ENCODE measurements around the gene SLC8A1.

SLC8A1 gene

GRCh38 chr2:40128796-40129195 lies 323.1 kb downstream of the SLC8A1 start:
- no peak for DNase-seq

- no peak for DNase-seq
Observed at GRCh38 chr2:40127890-40128557, 323.9 kb downstream of the SLC8A1 start.

GRCh38 chr2:40127146-40127545 lies 324.7 kb downstream of the SLC8A1 start:
- DNase-seq, result no peak

- DNase-seq, result no peak
Observed at GRCh38 chr2:40126006-40126405, 325.9 kb downstream of the SLC8A1 start.

DNA sequence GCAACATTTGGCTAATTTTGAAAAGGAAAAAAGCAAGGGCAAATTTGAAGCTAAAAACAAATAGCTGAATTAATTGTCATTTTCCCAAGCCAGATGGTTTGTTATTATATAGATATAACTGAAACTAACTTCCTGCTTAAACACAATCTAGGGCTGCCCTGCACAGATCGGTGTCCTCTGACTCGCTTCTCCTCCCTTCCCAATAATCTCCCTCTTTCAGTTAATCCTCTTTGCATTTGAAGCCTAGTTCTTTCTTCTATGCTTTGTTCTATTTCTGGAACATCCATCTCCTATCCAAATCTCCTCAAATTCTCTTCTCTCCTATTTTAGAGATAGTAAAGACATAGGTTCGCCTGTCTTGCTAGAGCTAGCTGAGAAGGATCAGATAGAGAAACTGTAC lies 328.1 kb downstream of the SLC8A1 start:
- DNase-seq, result no peak

DNA sequence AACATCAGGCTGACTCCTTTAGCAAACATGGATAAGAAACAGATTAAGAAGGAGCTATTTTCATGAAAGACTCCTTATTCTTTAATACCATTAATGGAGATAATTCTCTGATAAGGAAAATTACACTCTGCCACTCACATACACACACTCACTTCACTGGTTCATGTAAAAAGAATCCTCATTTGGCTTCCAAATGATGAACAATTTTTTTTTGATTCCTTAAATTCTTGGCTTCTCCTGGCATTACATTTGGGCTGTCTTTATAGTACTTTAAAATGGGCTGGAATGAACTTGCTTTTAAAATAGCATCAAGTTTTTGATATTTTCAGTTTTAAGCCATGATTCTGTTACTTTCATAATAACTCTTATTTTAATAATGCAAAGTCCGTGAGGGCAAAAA lies 328.6 kb downstream of the SLC8A1 start:
- DNase-seq, result no peak

DNA sequence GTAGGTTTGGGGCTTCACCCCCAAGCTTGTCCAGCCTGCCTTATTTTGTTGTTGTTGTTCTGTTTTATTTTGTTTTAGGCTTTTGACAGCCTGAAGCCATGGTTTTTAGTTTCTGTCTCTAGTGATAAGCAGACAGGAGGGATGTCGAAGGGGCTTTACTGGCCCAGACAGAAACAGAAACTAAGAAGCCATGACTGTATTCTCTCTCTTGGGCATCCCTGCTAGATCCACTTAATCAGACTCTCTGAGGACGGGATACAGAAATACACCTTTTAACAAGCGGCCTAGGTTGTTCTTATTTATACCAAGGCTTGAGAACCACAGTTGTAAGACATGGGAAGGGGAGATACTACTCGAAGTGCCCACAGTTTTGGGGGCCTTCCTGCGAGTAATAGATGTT lies 330.9 kb downstream of the SLC8A1 start:
- DNase-seq, result no peak

- DNase-seq, result no peak
Observed at GRCh38 chr2:40120026-40120425, 331.9 kb downstream of the SLC8A1 start.

DNA sequence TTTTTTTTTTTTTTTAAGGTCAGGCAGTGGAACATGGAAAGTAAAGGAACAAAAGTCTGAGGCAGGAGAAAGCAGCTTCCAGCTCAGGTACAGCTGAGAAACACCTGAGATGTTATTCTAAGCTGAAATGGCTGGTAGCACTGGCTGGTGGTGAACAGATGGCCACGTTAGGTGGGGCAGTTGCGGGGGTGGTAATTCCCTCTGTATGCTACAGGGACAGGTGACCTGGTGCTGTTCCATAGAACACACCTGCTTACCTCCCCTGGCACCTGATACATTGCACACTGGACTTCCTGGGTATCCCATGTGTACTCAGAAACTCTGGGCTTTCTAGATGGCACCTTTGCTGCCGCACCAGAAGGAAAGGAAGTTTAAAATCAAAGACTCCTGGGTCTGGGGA lies 333.3 kb downstream of the SLC8A1 start:
- peak; percentile 39 for DNase-seq

DNA sequence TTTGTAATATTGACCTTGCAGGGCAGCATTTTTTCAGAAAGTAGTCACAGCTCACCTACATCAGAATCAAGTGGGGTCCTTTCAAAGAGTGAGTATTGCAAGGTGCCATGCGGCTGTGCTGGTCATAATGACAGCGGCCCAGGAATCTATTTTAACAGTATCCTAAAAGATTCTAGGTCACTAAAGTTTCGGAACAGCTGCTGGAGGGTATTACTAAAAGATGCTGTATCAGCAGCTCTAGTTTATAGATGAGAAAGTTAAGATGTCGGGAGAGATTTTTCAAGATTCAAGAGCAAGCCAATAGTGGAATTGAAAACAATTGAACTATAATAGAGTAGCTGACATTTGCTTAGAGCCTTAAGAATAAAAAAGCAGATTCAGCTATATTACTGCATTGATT lies 336.0 kb downstream of the SLC8A1 start:
- no peak for DNase-seq

DNA sequence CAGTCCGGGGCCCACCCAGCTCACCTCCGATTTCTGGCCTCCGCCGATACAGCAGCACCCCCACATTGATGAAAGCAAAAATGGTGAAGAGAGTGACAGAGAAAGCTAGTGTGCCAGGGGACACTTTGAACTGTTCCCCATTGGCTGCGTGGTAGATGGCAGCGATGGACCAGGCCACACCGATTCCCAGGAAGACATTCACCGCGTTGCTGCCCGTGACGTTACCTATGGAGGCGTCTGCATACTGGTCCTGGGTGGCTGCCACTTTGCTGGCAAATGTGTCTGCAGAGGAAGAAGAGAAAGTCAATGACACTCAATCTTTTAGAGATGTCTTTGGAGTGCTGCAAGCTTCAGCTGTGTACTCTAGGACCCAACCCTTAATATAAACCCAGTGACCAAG lies 336.5 kb downstream of the SLC8A1 start:
- no peak for DNase-seq

DNA sequence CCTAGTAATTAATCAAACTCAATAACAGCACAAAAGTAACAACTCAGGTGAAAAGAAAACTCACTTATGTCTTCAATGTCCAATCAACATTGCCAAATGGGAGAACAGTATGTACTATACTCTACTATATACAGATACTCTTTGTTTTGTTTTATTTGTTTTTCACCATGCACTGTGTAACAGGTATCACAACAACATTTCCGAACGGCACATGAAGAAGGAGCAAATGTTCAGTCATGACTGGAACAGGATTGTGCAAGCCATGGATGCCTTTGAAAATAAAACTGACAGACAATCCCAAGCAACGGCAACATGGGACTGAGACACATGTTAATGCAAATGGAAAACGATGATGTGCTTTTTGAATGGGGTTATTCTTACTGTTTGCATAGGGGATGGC lies 337.9 kb downstream of the SLC8A1 start:
- no peak for DNase-seq

GRCh38 chr2:40113272-40113968 lies 338.5 kb downstream of the SLC8A1 start:
- DNase-seq, result no peak

DNA sequence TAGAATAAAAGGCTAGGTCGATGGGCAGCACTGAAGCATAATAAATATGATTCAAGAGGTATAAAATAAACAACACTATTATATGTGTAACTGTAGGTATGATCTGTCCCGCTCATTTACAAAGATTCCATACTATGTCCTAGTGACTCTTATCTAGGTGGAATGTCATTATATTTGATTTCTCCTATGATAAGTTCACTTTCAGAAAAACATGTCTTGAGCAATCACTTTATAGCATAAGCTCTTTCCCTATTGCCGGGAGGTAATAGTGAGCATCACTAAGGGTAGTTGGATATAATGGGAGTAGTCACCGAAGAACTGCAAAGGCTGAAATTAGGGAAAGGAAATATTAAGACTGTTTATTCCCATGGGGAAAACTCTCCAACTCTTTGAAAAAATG lies 342.5 kb downstream of the SLC8A1 start:
- DNase-seq, result no peak

DNA sequence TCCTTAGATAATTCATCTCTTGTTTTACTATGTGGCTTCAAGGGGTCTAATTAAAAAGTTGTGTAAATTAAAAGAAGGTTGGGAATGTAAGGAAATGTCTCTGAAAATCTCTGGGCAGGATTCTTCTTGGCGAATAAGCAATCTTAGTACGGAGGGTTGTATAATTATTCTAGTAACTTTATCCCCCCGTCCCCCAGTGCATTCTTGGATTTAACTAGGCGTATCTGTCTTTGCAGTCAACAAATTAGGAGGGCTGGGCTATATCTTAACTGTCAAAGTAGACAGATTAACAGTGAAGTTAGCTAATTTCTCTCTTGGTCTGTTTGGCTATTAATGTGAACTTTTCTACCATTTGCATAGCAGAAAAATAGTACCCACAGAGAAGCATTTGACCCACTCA lies 343.0 kb downstream of the SLC8A1 start:
- DNase-seq, result no peak

DNA sequence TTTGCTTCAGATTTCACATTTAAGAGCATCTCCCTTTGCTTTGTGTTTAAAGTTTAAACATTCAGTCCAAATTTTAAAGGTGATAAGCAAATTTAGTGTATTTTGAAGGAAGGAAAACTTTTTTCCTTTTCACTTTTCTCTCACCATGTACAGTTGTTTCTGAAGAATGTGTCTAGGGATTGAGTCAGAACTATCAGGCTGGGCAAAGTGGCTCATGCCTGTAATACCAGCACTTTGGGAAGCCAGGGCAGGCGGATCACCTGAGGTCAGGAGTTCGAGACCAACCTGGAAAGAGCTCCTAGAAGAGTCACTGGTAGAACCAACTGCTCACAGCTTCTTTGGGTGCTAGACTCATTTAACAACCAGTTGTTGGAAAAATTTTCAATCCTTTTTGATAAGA lies 345.8 kb downstream of the SLC8A1 start:
- no peak for DNase-seq

- DNase-seq, result no peak
Observed at GRCh38 chr2:40105593-40105992, 346.3 kb downstream of the SLC8A1 start.

DNA sequence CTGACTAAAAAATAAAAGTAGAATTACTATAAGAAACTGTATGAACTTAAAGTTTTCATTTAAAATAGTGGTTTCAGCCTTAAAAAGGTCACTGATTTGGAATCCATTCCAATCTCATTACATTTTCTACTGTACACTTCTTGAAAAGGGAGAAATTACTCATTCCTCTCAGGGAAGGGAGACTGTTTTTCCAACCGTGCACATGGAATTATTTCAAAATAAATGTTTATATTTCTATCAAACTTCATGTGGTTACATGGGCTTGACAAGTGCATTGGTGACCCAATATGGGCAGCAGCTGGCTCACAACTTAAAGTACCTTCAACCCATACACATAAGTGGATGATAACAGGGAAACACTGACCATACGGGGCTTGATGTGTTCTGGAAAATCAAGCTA lies 348.3 kb downstream of the SLC8A1 start:
- no peak for DNase-seq

DNA sequence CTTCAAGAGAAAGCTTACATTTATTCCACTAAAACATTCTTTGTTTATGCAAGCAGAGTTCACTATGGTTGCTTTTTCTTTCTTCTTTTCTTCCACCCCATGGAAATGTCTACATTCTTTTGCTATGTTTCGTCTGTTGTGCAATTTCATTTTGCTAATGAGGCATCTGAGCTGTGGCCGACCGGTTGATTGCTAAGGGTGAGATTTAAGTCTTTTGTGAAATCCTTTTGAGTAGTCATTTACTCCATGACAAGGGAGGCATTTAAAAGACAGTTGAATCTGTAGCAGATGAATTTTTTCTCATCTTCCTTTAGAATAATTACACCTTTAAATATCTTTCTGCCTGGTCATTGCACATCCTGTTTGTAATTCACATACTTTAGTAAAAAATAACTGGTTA lies 348.7 kb downstream of the SLC8A1 start:
- no peak for DNase-seq

- no peak for DNase-seq
Observed at GRCh38 chr2:40102447-40102846, 349.4 kb downstream of the SLC8A1 start.

- DNase-seq, result no peak
Observed at GRCh38 chr2:40101131-40101575, 350.7 kb downstream of the SLC8A1 start.

GRCh38 chr2:40100676-40101075 lies 351.2 kb downstream of the SLC8A1 start:
- DNase-seq, result no peak

DNA sequence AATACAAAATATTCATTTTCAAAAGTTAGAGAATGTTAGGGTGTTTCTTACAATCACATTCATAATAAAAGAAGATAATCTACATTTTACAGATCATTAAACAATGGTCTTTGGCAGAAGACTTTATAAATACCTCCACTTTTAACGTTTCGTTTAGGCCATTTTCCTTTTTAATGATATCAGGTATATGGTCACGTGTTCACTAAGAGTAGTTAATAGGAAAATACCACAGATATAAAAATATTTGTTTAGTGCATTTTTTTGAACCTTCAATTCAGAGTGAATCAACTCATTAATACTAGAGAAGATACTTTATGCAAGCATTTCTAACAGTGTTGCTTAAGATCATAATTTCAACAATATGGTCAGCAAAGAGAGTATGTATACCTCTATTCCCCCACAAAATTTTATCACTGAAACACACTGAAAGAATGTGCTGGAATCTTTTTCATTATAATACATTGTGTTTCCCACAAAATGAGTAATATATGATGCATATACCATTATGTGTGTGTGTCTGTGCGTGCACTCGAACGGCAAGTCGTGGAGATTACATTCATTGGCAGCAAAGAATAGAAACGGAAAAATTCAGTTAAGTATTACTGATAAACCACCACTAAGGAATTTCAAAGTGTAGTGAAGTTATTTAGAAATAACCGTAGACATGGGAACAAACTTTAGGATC lies 353.0 kb downstream of the SLC8A1 start:
- DNase-seq, result no peak

GRCh38 chr2:40097691-40098385 lies 354.1 kb downstream of the SLC8A1 start:
- DNase-seq, result no peak

All from NCI-H2081 treated with DMSO at 0.1 percent for 48 hours (cell line).